ENCODE measurements around the gene ZBTB1. TPM values are rescaled to one million over a fixed set of nuclear protein-coding genes. Genes with fewer than 3 reads are reported as not detected.

ZBTB1 gene, protein sequence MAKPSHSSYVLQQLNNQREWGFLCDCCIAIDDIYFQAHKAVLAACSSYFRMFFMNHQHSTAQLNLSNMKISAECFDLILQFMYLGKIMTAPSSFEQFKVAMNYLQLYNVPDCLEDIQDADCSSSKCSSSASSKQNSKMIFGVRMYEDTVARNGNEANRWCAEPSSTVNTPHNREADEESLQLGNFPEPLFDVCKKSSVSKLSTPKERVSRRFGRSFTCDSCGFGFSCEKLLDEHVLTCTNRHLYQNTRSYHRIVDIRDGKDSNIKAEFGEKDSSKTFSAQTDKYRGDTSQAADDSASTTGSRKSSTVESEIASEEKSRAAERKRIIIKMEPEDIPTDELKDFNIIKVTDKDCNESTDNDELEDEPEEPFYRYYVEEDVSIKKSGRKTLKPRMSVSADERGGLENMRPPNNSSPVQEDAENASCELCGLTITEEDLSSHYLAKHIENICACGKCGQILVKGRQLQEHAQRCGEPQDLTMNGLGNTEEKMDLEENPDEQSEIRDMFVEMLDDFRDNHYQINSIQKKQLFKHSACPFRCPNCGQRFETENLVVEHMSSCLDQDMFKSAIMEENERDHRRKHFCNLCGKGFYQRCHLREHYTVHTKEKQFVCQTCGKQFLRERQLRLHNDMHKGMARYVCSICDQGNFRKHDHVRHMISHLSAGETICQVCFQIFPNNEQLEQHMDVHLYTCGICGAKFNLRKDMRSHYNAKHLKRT
- total RNA-seq (2022; extraction: Qiagen RNA extraction; ENCODE audit: low read depth), result 18.3 to 23.8 TPM (median 20.7 TPM) in 5 replicates

GRCh38 chr14:64504310-64504896, at the start of gene ZBTB1:
Gene ZBTB1, plus strand, starts transcription at chr14:64504770. Its CDS starts 16,735 bp downstream, at chr14:64521505.

GRCh38 chr14:64465191-64465822, 39.3 kb upstream of the ZBTB1 start, which contains the start of gene AKAP5:
Gene AKAP5, plus strand, starts transcription at chr14:64465499. Its CDS starts 2,896 bp downstream, at chr14:64468395.

GRCh38 chr14:64503434-64504309, 898 bp upstream of the ZBTB1 start, which contains the start of gene ZBTB25:
Gene ZBTB25, minus strand, starts transcription at chr14:64503838. Its CDS starts 13,305 bp downstream, at chr14:64490533.

DNA sequence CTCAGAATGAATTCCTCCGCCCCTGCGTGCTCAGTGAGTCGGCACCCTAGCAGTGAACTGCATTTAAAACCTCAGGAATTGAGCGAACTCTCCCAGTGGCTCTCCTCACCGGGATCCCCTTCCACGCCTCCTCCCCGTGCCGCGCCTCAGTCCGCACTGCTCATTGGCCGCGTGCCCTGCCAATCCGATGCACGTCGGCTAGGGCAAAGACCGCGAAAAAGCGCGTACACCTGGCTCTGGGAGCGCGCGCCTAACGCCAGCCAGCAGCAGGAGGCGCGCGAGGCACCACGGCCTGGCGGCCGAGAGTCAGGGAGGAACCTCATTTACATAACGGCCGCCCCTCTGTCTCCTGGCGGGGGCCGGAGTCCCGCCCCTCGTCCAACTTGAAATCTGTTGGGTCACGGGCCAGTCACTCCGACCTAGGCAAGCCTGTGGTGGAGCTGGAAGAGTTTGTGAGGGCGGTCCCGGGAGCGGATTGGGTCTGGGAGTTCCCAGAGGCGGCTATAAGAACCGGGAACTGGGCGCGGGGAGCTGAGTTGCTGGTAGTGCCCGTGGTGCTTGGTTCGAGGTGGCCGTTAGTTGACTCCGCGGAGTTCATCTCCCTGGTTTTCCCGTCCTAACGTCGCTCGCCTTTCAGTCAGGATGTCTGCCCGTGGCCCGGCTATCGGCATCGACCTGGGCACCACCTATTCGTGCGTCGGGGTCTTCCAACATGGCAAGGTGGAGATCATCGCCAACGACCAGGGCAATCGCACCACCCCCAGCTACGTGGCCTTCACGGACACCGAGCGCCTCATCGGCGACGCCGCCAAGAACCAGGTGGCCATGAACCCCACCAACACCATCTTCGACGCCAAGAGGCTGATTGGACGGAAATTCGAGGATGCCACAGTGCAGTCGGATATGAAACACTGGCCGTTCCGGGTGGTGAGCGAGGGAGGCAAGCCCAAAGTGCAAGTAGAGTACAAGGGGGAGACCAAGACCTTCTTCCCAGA, 35.9 kb downstream of the ZBTB1 start, which contains the start of gene HSPA2:
HSPA2 (plus strand) TSS at position 534 of the 995 bp plus-strand sequence; CDS start at position 643, 109 bp downstream.

GRCh38 chr14:64549791-64550620, 45.4 kb downstream of the ZBTB1 start, which contains the start of gene PPP1R36:
Gene PPP1R36, plus strand, starts transcription at chr14:64549961. Its CDS starts 37 bp downstream, at chr14:64549998.

Other genes with a start within 250 kb of the ZBTB1 start
- 0.06 to 0.08 TPM in 2 of 5 replicates, not detected in the others for gene ESR2, start 210.4 kb upstream of the ZBTB1 start, total RNA-seq (2022; extraction: Qiagen RNA extraction; ENCODE audit: low read depth)
- gene MTHFD1, start 116.4 kb upstream of the ZBTB1 start, total RNA-seq (2022; extraction: Qiagen RNA extraction; ENCODE audit: low read depth), result 105 to 121 TPM (median 116 TPM) in 5 replicates
- gene AKAP5, start 39.3 kb upstream of the ZBTB1 start, total RNA-seq (2022; extraction: Qiagen RNA extraction; ENCODE audit: low read depth), result 0.27 to 0.68 TPM (median 0.41 TPM) in 5 replicates
- 3.3 to 6.5 TPM (median 5.4 TPM) in 5 replicates for gene ZBTB25, start 932 bp upstream of the ZBTB1 start, total RNA-seq (2022; extraction: Qiagen RNA extraction; ENCODE audit: low read depth)
- 37.3 to 43.1 TPM (median 40.5 TPM) in 5 replicates for gene HSPA2, start 36.0 kb downstream of the ZBTB1 start, total RNA-seq (2022; extraction: Qiagen RNA extraction; ENCODE audit: low read depth)
- 0.20 to 0.79 TPM (median 0.56 TPM) in 3 of 5 replicates, not detected in the others for gene PPP1R36, start 45.2 kb downstream of the ZBTB1 start, total RNA-seq (2022; extraction: Qiagen RNA extraction; ENCODE audit: low read depth)
- gene PLEKHG3, start 199.7 kb downstream of the ZBTB1 start, total RNA-seq (2022; extraction: Qiagen RNA extraction; ENCODE audit: low read depth), result 19.8 to 37.8 TPM (median 31.5 TPM) in 5 replicates